Measurements from ENCODE around the gene PROS1.

GRCh38 chr3:93969443-93969842 lies 4.3 kb downstream of the PROS1 start:
- TF ChIP-seq GATA2 (IDR thresholded peaks at IDR 0.05; ENCODE audit: low read depth, low read length) (no peak), GATA3 (IDR thresholded peaks at IDR 0.05; ENCODE audit: low read depth, low read length) (no peak)
